NOMO-1 treated with dmso at 0.1 percent for 144 hours (cell line): ENCODE data around the gene PLP1.
A peak's percentile ranks its signal among the peaks of the same experiment; 100 is the strongest.
"Not testable (repeated sequence)": the region's sequence is repeated elsewhere in the genome, so short reads cannot be mapped to it uniquely, and the experiment has no call there.

ENCODE experiments used
- DNase-seq: peaks from one replicate; lab custom pipeline; 2025; ENCODE audit not compliant: unreplicated experiment; lab: John Stamatoyannopoulos, UW

Gene PLP1

GRCh38 chrX:103780336-103781061 is 3.9 kb downstream of the PLP1 start:
- DNase-seq = no peak

DNA sequence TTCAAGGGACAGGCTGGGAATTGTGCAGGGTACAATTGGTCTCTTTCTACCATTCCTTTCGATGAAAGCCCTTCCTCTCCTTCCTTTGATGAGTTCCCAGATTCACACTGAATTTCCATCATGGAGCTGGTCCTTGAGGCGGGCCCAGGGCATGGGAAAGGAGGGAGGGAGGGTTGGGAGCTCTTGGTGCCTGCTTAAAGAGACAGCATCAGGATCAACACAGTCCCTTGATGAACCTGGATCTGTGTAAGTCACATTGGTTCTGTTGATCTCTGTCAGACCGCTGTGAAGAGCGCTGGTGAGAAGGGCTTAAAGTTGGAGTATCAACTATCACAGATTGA is 4.4 kb downstream of the PLP1 start:
- DNase-seq = no peak

DNA sequence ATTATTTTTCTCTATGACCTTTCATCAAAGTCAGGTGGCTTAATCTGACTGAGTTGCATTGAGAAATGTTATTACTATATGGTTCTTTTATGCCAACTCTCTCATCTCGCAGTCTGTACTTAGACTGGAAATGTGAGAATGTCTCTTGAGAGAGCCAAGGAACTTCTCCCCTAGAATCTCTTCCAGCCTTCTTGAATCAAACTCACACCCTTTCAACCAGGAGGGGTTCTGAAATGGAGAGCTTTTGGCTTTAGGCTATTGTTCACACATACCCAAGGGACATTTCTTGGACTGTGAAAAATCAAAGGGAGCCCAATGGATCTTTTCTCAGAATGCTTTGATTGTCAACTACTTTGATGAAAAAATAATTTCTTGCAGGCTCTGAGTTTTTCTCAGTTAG is 5.1 kb downstream of the PLP1 start:
- no peak for DNase-seq

DNA sequence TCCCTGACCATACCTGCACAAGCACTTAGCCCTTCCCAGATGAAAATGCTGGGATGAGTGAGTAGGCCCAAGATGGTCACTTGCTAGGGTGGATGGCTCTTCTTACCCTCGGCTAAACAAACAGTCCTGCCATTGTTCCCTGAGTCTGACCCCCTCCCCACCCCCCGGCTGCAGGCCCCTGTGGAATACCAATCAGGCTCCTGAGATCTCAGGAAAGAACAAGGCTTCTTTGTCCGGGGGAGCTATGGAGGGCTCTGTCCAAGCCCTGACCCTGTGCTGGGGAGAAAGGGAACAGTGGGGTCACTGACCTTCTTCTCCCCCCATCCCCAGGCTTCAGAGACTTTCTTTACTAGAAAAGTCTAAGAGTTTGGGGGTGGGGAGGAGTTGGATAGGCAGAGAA is 6.0 kb downstream of the PLP1 start:
- no peak for DNase-seq

GRCh38 chrX:103783196-103783595 is 6.6 kb downstream of the PLP1 start:
- no peak for DNase-seq

DNA sequence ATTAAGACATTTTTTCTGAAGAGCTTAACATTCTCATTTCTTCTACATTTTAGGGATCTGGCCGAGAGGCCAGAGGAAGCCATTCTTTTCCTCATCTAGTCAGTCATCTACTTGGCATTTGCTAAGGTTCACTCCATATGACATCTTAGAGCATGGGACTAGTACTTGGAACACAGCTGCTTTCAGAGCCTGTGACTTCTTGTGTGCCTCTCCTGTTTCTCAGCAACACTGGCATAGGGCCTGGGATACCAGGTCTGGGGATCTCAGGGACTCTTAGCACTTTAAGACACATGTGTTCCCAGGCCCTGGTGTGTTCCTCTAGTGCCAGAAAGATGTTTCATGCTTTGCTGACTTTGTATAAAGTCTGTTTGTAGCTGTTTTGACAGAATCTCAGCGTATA is 7.3 kb downstream of the PLP1 start:
- no peak for DNase-seq

GRCh38 chrX:103789004-103789403 is 12.4 kb downstream of the PLP1 start:
- DNase-seq = peak; percentile 73

GRCh38 chrX:103791228-103791627 is 14.6 kb downstream of the PLP1 start:
- DNase-seq = no peak

DNA sequence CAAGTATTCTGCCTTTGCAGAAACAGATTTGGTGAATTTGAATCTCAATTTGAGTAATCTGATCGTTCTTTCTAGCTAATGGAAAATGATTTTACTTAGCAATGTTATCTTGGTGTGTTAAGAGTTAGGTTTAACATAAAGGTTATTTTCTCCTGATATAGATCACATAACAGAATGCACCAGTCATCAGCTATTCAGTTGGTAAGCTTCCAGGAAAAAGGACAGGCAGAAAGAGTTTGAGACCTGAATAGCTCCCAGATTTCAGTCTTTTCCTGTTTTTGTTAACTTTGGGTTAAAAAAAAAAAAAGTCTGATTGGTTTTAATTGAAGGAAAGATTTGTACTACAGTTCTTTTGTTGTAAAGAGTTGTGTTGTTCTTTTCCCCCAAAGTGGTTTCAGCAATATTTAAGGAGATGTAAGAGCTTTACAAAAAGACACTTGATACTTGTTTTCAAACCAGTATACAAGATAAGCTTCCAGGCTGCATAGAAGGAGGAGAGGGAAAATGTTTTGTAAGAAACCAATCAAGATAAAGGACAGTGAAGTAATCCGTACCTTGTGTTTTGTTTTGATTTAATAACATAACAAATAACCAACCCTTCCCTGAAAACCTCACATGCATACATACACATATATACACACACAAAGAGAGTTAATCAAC is 15.3 kb downstream of the PLP1 start:
- no peak for DNase-seq

DNA sequence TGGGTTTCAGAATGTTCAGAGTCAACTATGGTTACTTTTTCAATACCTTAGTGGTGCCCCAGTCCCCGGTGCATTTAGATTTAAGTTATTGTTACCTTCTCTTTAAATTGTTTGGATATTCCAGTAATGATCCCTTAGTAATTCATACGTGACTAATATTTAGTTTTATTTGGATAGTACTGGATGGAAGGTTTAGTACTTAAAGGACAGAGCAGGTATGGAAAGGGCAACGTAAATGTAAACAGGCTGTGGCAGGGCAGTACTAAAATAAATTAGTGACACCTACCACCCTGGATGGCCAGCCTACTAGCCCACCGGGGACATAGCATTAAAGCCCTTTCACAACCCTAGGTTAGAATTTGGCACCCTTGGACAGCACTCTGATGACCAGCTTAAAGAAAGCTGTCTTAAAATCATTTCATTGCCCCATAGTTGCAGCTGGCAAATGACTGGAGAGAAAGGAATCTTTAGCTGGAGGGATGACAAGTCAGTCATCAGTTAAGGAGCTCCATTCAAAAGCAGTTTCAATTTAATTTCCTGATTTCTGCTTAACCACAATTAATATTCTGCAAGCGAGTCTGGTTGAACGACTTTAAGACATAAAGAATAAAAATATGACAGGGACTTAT is 16.4 kb downstream of the PLP1 start:
- no peak for DNase-seq

DNA sequence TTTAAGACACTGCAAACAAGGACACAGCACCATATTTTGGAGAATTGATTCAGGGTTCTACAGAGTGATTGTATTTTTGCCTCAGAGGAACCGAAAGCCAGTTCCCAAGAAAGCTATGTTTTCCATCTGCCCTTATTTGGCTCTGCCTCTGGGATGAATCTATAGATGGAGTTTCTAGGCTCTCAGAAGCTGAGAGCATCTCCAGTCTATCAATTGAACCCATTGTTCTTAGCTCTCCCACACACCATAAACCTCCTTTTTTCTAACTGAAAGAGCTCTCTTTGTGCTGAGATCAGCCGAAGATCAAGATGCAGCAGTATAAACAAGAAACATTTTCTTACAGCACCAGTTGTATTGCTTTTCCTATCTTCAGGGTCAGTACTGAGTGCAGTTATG is 16.9 kb downstream of the PLP1 start:
- DNase-seq = no peak

GRCh38 chrX:103794119-103794518 is 17.5 kb downstream of the PLP1 start:
- DNase-seq = no peak

- DNase-seq = no peak
Measured at GRCh38 chrX:103797691-103798090, 21.1 kb downstream of the PLP1 start.

GRCh38 chrX:103800318-103800717 is 23.7 kb downstream of the PLP1 start:
- DNase-seq = no peak

GRCh38 chrX:103805860-103806259 is 29.2 kb downstream of the PLP1 start:
- DNase-seq = no peak

GRCh38 chrX:103806862-103807474 is 30.3 kb downstream of the PLP1 start:
- DNase-seq = no peak

DNA sequence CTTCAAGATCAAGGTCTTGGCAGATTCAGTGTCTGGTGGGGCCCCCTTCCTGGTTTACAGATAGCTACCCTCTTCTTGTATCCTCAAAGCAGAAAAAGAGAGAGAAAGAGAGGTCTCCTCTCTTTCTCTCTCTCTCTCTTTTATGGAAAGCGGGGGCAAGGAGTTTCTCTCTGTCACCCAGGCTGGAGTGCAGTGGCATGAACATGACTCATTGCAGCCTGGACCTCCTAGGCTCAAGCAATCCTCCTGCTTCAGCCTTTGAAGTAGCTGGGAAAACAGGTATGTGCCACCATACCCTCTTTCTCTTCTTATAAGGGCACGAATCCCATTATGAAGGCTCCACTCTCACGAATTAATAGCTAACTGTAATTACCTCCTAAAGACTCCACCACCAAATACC is 35.2 kb downstream of the PLP1 start:
- DNase-seq = no peak

- not testable (repeated sequence) for DNase-seq
Measured at GRCh38 chrX:103817101-103817500, 40.5 kb downstream of the PLP1 start.

DNA sequence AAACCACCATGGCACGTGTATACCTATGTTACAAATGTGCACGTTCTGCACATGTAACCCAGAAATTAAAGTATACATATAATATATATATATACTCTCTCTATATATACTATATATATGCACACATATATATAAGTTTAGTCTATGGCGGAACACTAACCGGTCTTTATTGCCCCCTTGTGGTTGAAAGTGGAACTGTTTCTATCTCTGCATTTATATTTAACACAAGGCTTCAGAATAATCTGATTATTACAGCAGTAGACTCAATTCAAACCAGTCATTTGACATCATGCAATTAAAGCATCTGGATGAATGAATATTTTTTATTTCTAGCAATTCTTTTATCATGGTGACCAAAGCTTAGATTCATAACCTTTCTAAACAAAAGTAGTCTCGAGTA is 40.9 kb downstream of the PLP1 start:
- DNase-seq = no peak

GRCh38 chrX:103818842-103819619 is 42.4 kb downstream of the PLP1 start:
- DNase-seq = no peak

DNA sequence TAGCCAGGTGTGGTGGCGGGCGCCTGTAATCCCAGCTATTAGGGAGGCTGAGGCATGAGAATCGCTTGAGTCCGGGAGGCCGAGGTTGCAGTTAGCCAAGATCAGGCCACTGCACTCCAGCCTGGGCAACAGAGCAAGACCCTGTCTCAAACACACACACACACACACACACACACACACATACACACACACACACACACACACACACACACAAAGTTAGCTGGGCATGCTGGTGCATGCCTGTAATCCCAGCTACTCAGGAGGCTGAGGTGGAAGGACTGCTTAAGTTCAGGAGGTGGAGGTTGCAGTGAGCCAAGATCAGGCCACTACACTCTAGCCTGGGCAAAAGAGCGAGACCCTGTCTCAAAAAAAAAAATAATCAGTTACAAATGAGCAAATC is 44.2 kb downstream of the PLP1 start:
- DNase-seq = not testable (repeated sequence)
